ENCODE data around the gene ACE2.

ACE2 gene

GRCh38 chrX:15579778-15580747 lies 20.7 kb downstream of the ACE2 start:
- Histone ChIP-seq H3K4me3 (IDR thresholded peaks at IDR 0.05; ENCODE audit: insufficient read depth, low read depth, low read length) (no peak overlapping the region), H3K79me2 (ENCODE audit: insufficient read depth, low read depth) (no peaks in the 10 kb centered on the region), H3K27me3 (ENCODE audit: insufficient read depth, low read depth) (no peaks in the 10 kb centered on the region), H3K27ac (no peak overlapping the region), H3K4me1 (ENCODE audit: low read depth, poor library complexity, severe bottlenecking) (no peaks in the 10 kb centered on the region), H2AFZ (ENCODE audit: low read depth) (no peak overlapping the region), H3K36me3 (ENCODE audit: insufficient read depth) (no peaks in the 10 kb centered on the region), H4K20me1 (ENCODE audit: insufficient read depth) (no peaks in the 10 kb centered on the region), H3K9ac (no peak overlapping the region), H3K4me2 (no peak overlapping the region)
- TF ChIP-seq CTCF (conservative IDR thresholded peaks at IDR 0.05; ENCODE audit: low read depth, low read length), result no peak

- Histone ChIP-seq H3K4me2 (no peak overlapping the region), H3K27ac (no peak overlapping the region), H3K27me3 (ENCODE audit: insufficient read depth, low read depth) (no peaks in the 10 kb centered on the region), H3K4me1 (ENCODE audit: low read depth, poor library complexity, severe bottlenecking) (no peaks in the 10 kb centered on the region), H3K4me3 (IDR thresholded peaks at IDR 0.05; ENCODE audit: insufficient read depth, low read depth, low read length) (no peak overlapping the region), H3K79me2 (ENCODE audit: insufficient read depth, low read depth) (no peaks in the 10 kb centered on the region), H4K20me1 (ENCODE audit: insufficient read depth) (no peaks in the 10 kb centered on the region), H3K9ac (no peak overlapping the region), H3K36me3 (ENCODE audit: insufficient read depth) (no peaks in the 10 kb centered on the region), H2AFZ (ENCODE audit: low read depth) (no peak overlapping the region)
- TF ChIP-seq CTCF (conservative IDR thresholded peaks at IDR 0.05; ENCODE audit: low read depth, low read length), result no peak
Measured at GRCh38 chrX:15576019-15576418, 24.7 kb downstream of the ACE2 start.

- no peaks in the 10 kb centered on the region for H3K27me3 ChIP-seq (ENCODE audit: insufficient read depth, low read depth)
- no peak overlapping the region for H2AFZ ChIP-seq (ENCODE audit: low read depth)
- no peaks in the 10 kb centered on the region for H4K20me1 ChIP-seq (ENCODE audit: insufficient read depth)
- no peak for TF ChIP-seq CTCF (conservative IDR thresholded peaks at IDR 0.05; ENCODE audit: low read depth, low read length)
- H3K4me1 ChIP-seq (ENCODE audit: low read depth, poor library complexity, severe bottlenecking), result no peaks in the 10 kb centered on the region
- H3K4me2 ChIP-seq, result no peak overlapping the region
- no peak overlapping the region for H3K4me3 ChIP-seq (IDR thresholded peaks at IDR 0.05; ENCODE audit: insufficient read depth, low read depth, low read length)
- no peaks in the 10 kb centered on the region for H3K79me2 ChIP-seq (ENCODE audit: insufficient read depth, low read depth)
- no peak overlapping the region for H3K27ac ChIP-seq
- no peaks in the 10 kb centered on the region for H3K36me3 ChIP-seq (ENCODE audit: insufficient read depth)
- no peak overlapping the region for H3K9ac ChIP-seq
Measured at GRCh38 chrX:15574017-15574416, 26.7 kb downstream of the ACE2 start.

GRCh38 chrX:15570145-15570544 lies 30.6 kb downstream of the ACE2 start:
- Histone ChIP-seq H3K4me1 (ENCODE audit: low read depth, poor library complexity, severe bottlenecking) (no peaks in the 10 kb centered on the region), H2AFZ (ENCODE audit: low read depth) (no peak overlapping the region), H3K27ac (no peak overlapping the region), H3K9ac (no peak overlapping the region), H3K36me3 (ENCODE audit: insufficient read depth) (no peaks in the 10 kb centered on the region), H3K27me3 (ENCODE audit: insufficient read depth, low read depth) (no peaks in the 10 kb centered on the region), H3K4me2 (no peak overlapping the region), H3K79me2 (ENCODE audit: insufficient read depth, low read depth) (no peaks in the 10 kb centered on the region), H4K20me1 (ENCODE audit: insufficient read depth) (no peaks in the 10 kb centered on the region), H3K4me3 (IDR thresholded peaks at IDR 0.05; ENCODE audit: insufficient read depth, low read depth, low read length) (no peak overlapping the region)
- TF ChIP-seq CTCF (conservative IDR thresholded peaks at IDR 0.05; ENCODE audit: low read depth, low read length), result no peak
